Measurements from ENCODE around the gene LOXL1. TPM values are rescaled to one million over a fixed set of nuclear protein-coding genes. Genes with fewer than 3 reads are reported as not detected.

The LOXL1 gene
- total and polyA plus RNA-seq, 11 donors: 20.7 to 79.5 (median 30.4) TPM

DNA sequence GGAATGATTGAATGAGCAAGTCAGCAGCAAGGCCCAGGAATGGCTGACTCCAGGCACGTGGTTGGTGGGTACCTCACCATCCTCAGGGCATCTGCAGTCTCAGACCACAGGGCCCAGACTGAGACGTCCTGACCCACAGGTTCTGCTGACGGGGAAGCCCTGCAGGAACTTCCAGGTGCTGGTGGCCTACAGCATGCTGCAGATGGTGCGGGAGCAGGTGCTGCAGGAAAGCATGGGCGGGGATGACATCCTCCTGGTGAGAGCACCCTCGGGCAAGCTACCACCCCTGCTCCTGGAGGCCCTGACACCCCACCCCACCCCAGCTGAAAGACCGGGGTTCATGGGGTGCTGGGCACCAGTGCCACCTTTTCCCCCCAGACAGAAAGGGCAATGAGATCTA lies 38.8 kb upstream of the LOXL1 start:
- TF ChIP-seq POLR2A (IDR thresholded peaks at IDR 0.05): no peak
- TF ChIP-seq, protein P1, sequence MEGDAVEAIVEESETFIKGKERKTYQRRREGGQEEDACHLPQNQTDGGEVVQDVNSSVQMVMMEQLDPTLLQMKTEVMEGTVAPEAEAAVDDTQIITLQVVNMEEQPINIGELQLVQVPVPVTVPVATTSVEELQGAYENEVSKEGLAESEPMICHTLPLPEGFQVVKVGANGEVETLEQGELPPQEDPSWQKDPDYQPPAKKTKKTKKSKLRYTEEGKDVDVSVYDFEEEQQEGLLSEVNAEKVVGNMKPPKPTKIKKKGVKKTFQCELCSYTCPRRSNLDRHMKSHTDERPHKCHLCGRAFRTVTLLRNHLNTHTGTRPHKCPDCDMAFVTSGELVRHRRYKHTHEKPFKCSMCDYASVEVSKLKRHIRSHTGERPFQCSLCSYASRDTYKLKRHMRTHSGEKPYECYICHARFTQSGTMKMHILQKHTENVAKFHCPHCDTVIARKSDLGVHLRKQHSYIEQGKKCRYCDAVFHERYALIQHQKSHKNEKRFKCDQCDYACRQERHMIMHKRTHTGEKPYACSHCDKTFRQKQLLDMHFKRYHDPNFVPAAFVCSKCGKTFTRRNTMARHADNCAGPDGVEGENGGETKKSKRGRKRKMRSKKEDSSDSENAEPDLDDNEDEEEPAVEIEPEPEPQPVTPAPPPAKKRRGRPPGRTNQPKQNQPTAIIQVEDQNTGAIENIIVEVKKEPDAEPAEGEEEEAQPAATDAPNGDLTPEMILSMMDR (IDR thresholded peaks at IDR 0.05): no peak
- intact Hi-C loops (cut with DNase I): no loop called here
- Histone ChIP-seq H3K27ac (no peak overlapping the region), H3K9me3 (peaks cover 0 to 5% (median 0%) of the 10 kb centered on the region in 12 donors), H3K36me3 (no peaks in the 10 kb centered on the region), H3K4me3 (no peak overlapping the region), H3K27me3 (peaks cover 0 to 6% (median 0%) of the 10 kb centered on the region in 9 donors), H3K4me1 (peaks cover 0 to 3% (median 0%) of the 10 kb centered on the region in 12 donors)
- WGBS, 4 donors: 76 to 87% (median 84%) methylated on average over 5 to 7 of the region's 7 CpGs
- DNase-seq: no peak
- no peak for ATAC-seq

GRCh38 chr15:73888224-73889041 lies 37.8 kb upstream of the LOXL1 start:
- intact Hi-C loops (cut with DNase I): no loop called here
- WGBS, 4 donors: 71 to 73% (median 72%) methylated on average over 10 of the region's 10 CpGs
- no peak overlapping the region for H3K27ac ChIP-seq

GRCh38 chr15:73889053-73889761 lies 37.1 kb upstream of the LOXL1 start:
- H3K9me3 ChIP-seq: peaks cover 0 to 5% (median 0%) of the 10 kb centered on the region in 12 donors
- H3K27me3 ChIP-seq: no peaks in the 10 kb centered on the region
- no peak for DNase-seq
- peaks cover 0 to 3% (median 0%) of the 10 kb centered on the region in 12 donors for H3K4me1 ChIP-seq
- no peaks in the 10 kb centered on the region for H3K36me3 ChIP-seq
- H3K4me3 ChIP-seq: no peak overlapping the region
- WGBS, 4 donors: 68 to 72% (median 70%) methylated on average over 6 of the region's 6 CpGs
- TF ChIP-seq, protein P1 (IDR thresholded peaks at IDR 0.05): no peak
- no peak for TF ChIP-seq POLR2A (IDR thresholded peaks at IDR 0.05)
- H3K27ac ChIP-seq: no peak overlapping the region
- ATAC-seq: no peak
- intact Hi-C loops (cut with DNase I): no loop called here

More at GRCh38 chr15:73888224-73889041, 37.8 kb upstream of the LOXL1 start:
- no peak overlapping the region for H3K4me3 ChIP-seq
- TF ChIP-seq, protein P1 (IDR thresholded peaks at IDR 0.05): no peak
- TF ChIP-seq POLR2A (IDR thresholded peaks at IDR 0.05): no peak
- H3K4me1 ChIP-seq: peaks cover 0 to 3% (median 0%) of the 10 kb centered on the region in 12 donors
- H3K9me3 ChIP-seq: peaks cover 0 to 5% (median 0%) of the 10 kb centered on the region in 12 donors
- no peaks in the 10 kb centered on the region for H3K36me3 ChIP-seq
- no peak for ATAC-seq
- no peak for DNase-seq
- peaks cover 0 to under 1% (median 0%) of the 10 kb centered on the region in 9 donors for H3K27me3 ChIP-seq

DNA sequence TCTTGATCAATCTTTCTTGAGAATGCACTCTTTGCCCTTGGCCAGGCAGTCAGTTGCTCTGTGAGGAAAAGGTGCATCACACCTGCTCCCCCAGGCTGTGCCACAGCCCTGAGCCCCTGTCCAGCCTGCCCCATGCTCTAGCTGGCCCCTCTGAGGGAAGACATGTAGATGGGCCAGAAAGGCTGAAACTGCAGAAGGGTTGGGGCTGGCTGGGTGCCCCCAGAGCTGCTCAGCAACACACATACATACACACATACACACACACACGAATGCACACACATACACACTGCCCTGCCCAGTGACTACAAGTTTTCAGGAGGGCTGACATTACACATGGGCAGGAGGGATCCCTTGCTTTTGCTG lies 36.5 kb upstream of the LOXL1 start:
- no peak for DNase-seq
- 40 to 89% (median 66%) methylated on average over 1 of the region's 1 CpG for WGBS, 4 donors
- H3K9me3 ChIP-seq: peaks cover 0 to 5% (median 0%) of the 10 kb centered on the region in 12 donors
- H3K27ac ChIP-seq: no peak overlapping the region
- no peak for ATAC-seq
- H3K4me1 ChIP-seq: peaks cover 0 to 3% (median 0%) of the 10 kb centered on the region in 12 donors
- intact Hi-C loops (cut with DNase I): loop anchor here in 2 of 10 donors (10.0 kb wide), 2 partner anchors 65 to 75 kb away; no protein-coding TSS in a partner anchor
- no peak overlapping the region for H3K4me3 ChIP-seq
- no peak for TF ChIP-seq POLR2A (IDR thresholded peaks at IDR 0.05)
- TF ChIP-seq, protein P1 (IDR thresholded peaks at IDR 0.05): no peak
- no peaks in the 10 kb centered on the region for H3K27me3 ChIP-seq
- no peaks in the 10 kb centered on the region for H3K36me3 ChIP-seq

Measured in heart left ventricle (tissue), 16 donors.